Activated CD8-positive, alpha-beta memory T cell treated with anti-CD3 and anti-CD28 coated beads for 4 hours (primary cell): ENCODE data around the gene SUGCT.

Source experiments
- DNase-seq, 2 donors: peaks; one replicate each; pipeline ENCODE4 v3.0.0-alpha.2; 2020; ENCODE audit warnings: low read depth in 2 of 2

SUGCT gene

GRCh38 chr7:40721342-40721949 is 586.6 kb downstream of the SUGCT start:
- DNase-seq = no peak

GRCh38 chr7:40722242-40722641 is 587.4 kb downstream of the SUGCT start:
- DNase-seq = no peak

- no peak for DNase-seq
Measured at GRCh38 chr7:40723829-40724228, 589.0 kb downstream of the SUGCT start.

- DNase-seq = no peak
Measured at GRCh38 chr7:40726559-40726958, 591.8 kb downstream of the SUGCT start.

GRCh38 chr7:40733114-40733513 is 598.3 kb downstream of the SUGCT start:
- no peak for DNase-seq

GRCh38 chr7:40733578-40733977 is 598.8 kb downstream of the SUGCT start:
- DNase-seq = no peak

- DNase-seq = no peak
Measured at GRCh38 chr7:40739257-40739656, 604.5 kb downstream of the SUGCT start.

GRCh38 chr7:40742270-40742669 is 607.5 kb downstream of the SUGCT start:
- no peak for DNase-seq

- no peak for DNase-seq
Measured at GRCh38 chr7:40746841-40747556, 612.2 kb downstream of the SUGCT start.

- DNase-seq = no peak
Measured at GRCh38 chr7:40747856-40748255, 613.1 kb downstream of the SUGCT start.

GRCh38 chr7:40749877-40750276 is 615.1 kb downstream of the SUGCT start:
- DNase-seq = no peak

- no peak for DNase-seq
Measured at GRCh38 chr7:40753455-40753854, 618.6 kb downstream of the SUGCT start.

- no peak for DNase-seq
Measured at GRCh38 chr7:40755438-40755837, 620.6 kb downstream of the SUGCT start.

- no peak for DNase-seq
Measured at GRCh38 chr7:40757109-40757508, 622.3 kb downstream of the SUGCT start.

GRCh38 chr7:40758590-40758989 is 623.8 kb downstream of the SUGCT start:
- no peak for DNase-seq

GRCh38 chr7:40760293-40760964 is 625.6 kb downstream of the SUGCT start:
- DNase-seq = no peak

- no peak for DNase-seq
Measured at GRCh38 chr7:40760987-40761386, 626.2 kb downstream of the SUGCT start.

- no peak for DNase-seq
Measured at GRCh38 chr7:40761762-40762560, 627.2 kb downstream of the SUGCT start.

- no peak for DNase-seq
Measured at GRCh38 chr7:40763319-40764287, 628.8 kb downstream of the SUGCT start.

- no peak for DNase-seq
Measured at GRCh38 chr7:40765639-40766038, 630.8 kb downstream of the SUGCT start.

- no peak for DNase-seq
Measured at GRCh38 chr7:40772096-40772495, 637.3 kb downstream of the SUGCT start.
